Natural killer cell (primary cell): ENCODE results near the gene SPPL2C. TPM values are rescaled to one million over a fixed set of nuclear protein-coding genes. Genes with fewer than 3 reads are reported as not detected.

Experiments used
- ATAC-seq, 3 donors: fragments of 150-1000 bp in 2 of 3; fragments of 200-7000 bp in 1 of 3; cut with Tn5 transposase; 1 replicate in 1 of 3; 2 replicates in 2 of 3; pipeline ENCODE4 v1.10.0; 2021; ENCODE audit warnings: mild to moderate bottlenecking in 2 of 3, moderate library complexity in 2 of 3
- DNase-seq, 2 donors: peaks; one replicate each; pipeline versions ENCODE4 v3.0.0 to v3.0.0-alpha.2; 2013 to 2021; ENCODE audit warnings: mixed read lengths in 1 of 2
- H3K27ac ChIP-seq: one replicate; pipeline ENCODE4 v1.5.1; 2013; ENCODE audit warnings: mild to moderate bottlenecking, low read length
- H3K27me3 ChIP-seq: one replicate; pipeline ENCODE4 v1.6.1; 2013; ENCODE audit warnings: low read length; ENCODE audit not compliant: control insufficient read depth, insufficient read depth
- H3K36me3 ChIP-seq: one replicate; pipeline ENCODE4 v1.6.1; 2013; ENCODE audit warnings: low read length; ENCODE audit not compliant: control insufficient read depth, insufficient read depth
- H3K4me1 ChIP-seq: one replicate; pipeline ENCODE4 v1.6.1; 2013; ENCODE audit warnings: low read length; ENCODE audit not compliant: control insufficient read depth, insufficient read depth
- H3K4me3 ChIP-seq: one replicate; pipeline ENCODE4 v1.5.1; 2013; ENCODE audit warnings: low read length
- H3K9me3 ChIP-seq: one replicate; pipeline ENCODE4 v1.6.1; 2013; ENCODE audit warnings: low read length; ENCODE audit not compliant: control insufficient read depth, insufficient read depth
- H3K27ac Mint-ChIP-seq, 2 donors: one replicate each; pipeline ENCODE4 v1.8.0; 2022; ENCODE audit warnings: mild to moderate bottlenecking in 2 of 2, mixed read lengths in 2 of 2, moderate library complexity in 1 of 2
- H3K27me3 Mint-ChIP-seq, 2 donors: one replicate each; pipeline ENCODE4 v1.8.0; 2022; ENCODE audit warnings: low read depth in 2 of 2, mixed read lengths in 2 of 2
- H3K36me3 Mint-ChIP-seq: one replicate; pipeline ENCODE4 v1.8.0; 2022; ENCODE audit warnings: mixed read lengths
- H3K4me1 Mint-ChIP-seq, 2 donors: one replicate each; pipeline ENCODE4 v1.8.0; 2022; ENCODE audit warnings: mixed read lengths in 2 of 2
- H3K4me3 Mint-ChIP-seq: one replicate; pipeline ENCODE4 v1.8.0; 2022; ENCODE audit warnings: mild to moderate bottlenecking, moderate library complexity, mixed read lengths
- H3K9me3 Mint-ChIP-seq, 2 donors: one replicate each; pipeline ENCODE4 v1.8.0; 2022; ENCODE audit warnings: mixed read lengths in 2 of 2
- CTCF ChIP-seq: fragments of 200-600 bp; IDR thresholded peaks from one replicate; pipeline ENCODE4 v1.8.0; 2022; ENCODE audit warnings: antibody characterized with exemption
- WGBS: methylation state at CpG from one replicate; pipeline ENCODE4 v1.1.7; 2013; ENCODE audit warnings: missing lambda C conversion rate; ENCODE audit not compliant: insufficient coverage; 5-methylcytosine and 5-hydroxymethylcytosine counted together
- intact Hi-C: fragments of 100-400 bp; cut with micrococcal nuclease; formaldehyde crosslinking; loops from one replicate; pipeline ENCODE4 v1.14.2; 2022
- total RNA-seq, 4 donors: library from RNA; stranded (reverse); fragments of 120-200 nt in 1 of 4; gene quantifications; one replicate each; pipeline versions ENCODE4 v1.2.3 to v1.2.4, GENCODE V29; 2013 to 2022

Gene SPPL2C
- total RNA-seq, 3 donors from 2014 or later (not counting 1 experiment from before 2014, with no cell fraction given): not detected

GRCh38 chr17:45873728-45874127 is 29.0 kb downstream of the SPPL2C start:
- 1% methylated on average over 6 of the region's 6 CpGs for WGBS
- no peak overlapping the region for H3K27ac Mint-ChIP-seq

GRCh38 chr17:45874151-45874550 is 29.5 kb downstream of the SPPL2C start:
- no peak overlapping the region for H3K27ac Mint-ChIP-seq
- ATAC-seq: no peak
- DNase-seq: peak in 1 of 2 donors; percentile 61

More at GRCh38 chr17:45873728-45874127, 29.0 kb downstream of the SPPL2C start:
- Mint-ChIP-seq H3K4me1 (peaks cover 0 to 4% of the 10 kb centered on the region in 2 donors), H3K9me3 (no peaks in the 10 kb centered on the region), H3K27me3 (peaks cover 6 to 18% of the 10 kb centered on the region in 2 donors), H3K36me3 (no peaks in the 10 kb centered on the region), H3K4me3 (no peak overlapping the region)
- Histone ChIP-seq H3K27ac (no peak overlapping the region), H3K4me3 (no peak overlapping the region), H3K9me3 (no peaks in the 10 kb centered on the region), H3K36me3 (no peaks in the 10 kb centered on the region), H3K4me1 (no peaks in the 10 kb centered on the region), H3K27me3 (no peaks in the 10 kb centered on the region)
- DNase-seq (peak in 1 of 2 donors; percentile 61), ATAC-seq (peak in 1 of 3 donors; percentile 66)
- no peak for TF ChIP-seq CTCF
- intact Hi-C loops: no loop called here

GRCh38 chr17:45876539-45876938 is 31.9 kb downstream of the SPPL2C start:
- H3K27me3 Mint-ChIP-seq: peaks cover 9 to 10% of the 10 kb centered on the region in 2 donors
- 80% methylated on average over 3 of the region's 3 CpGs for WGBS

More at GRCh38 chr17:45874151-45874550, 29.5 kb downstream of the SPPL2C start:
- no peak for TF ChIP-seq CTCF
- H3K9me3 ChIP-seq: no peaks in the 10 kb centered on the region
- Mint-ChIP-seq H3K4me3 (no peak overlapping the region), H3K4me1 (peaks cover 0 to 4% of the 10 kb centered on the region in 2 donors), H3K27me3 (peaks cover 6 to 18% of the 10 kb centered on the region in 2 donors), H3K9me3 (no peaks in the 10 kb centered on the region), H3K36me3 (no peaks in the 10 kb centered on the region)
- no peaks in the 10 kb centered on the region for H3K36me3 ChIP-seq
- H3K27me3 ChIP-seq: no peaks in the 10 kb centered on the region
- no peaks in the 10 kb centered on the region for H3K4me1 ChIP-seq
- H3K4me3 ChIP-seq: no peak overlapping the region
- intact Hi-C loops: no loop called here
- 56% methylated on average over 3 of the region's 3 CpGs for WGBS
- no peak overlapping the region for H3K27ac ChIP-seq

More at GRCh38 chr17:45876539-45876938, 31.9 kb downstream of the SPPL2C start:
- DNase-seq (no peak), ATAC-seq (no peak)
- Mint-ChIP-seq H3K27ac (no peak overlapping the region), H3K4me3 (no peak overlapping the region), H3K4me1 (peaks cover 0 to 4% of the 10 kb centered on the region in 2 donors), H3K9me3 (no peaks in the 10 kb centered on the region), H3K36me3 (no peaks in the 10 kb centered on the region)
- Histone ChIP-seq H3K36me3 (no peaks in the 10 kb centered on the region), H3K4me1 (no peaks in the 10 kb centered on the region), H3K9me3 (no peaks in the 10 kb centered on the region), H3K4me3 (no peak overlapping the region), H3K27ac (no peak overlapping the region), H3K27me3 (no peaks in the 10 kb centered on the region)
- no peak for TF ChIP-seq CTCF
- intact Hi-C loops: no loop called here
